Measurements from ENCODE around the gene MEMO1.
"Not testable (repeated sequence)": the region's sequence is repeated elsewhere in the genome, so short reads cannot be mapped to it uniquely, and the experiment has no call there.

Gene MEMO1

GRCh38 chr2:31907491-31907890, 103.3 kb downstream of the MEMO1 start:
- DNase-seq (ENCODE audit: low read depth): not testable (repeated sequence)

GRCh38 chr2:31903109-31903780, 107.6 kb downstream of the MEMO1 start:
- DNase-seq (ENCODE audit: low read depth): no peak

- DNase-seq (ENCODE audit: low read depth): no peak
Measured at GRCh38 chr2:31901900-31902299, 108.9 kb downstream of the MEMO1 start.

- DNase-seq (ENCODE audit: low read depth): not testable (repeated sequence)
Measured at GRCh38 chr2:31900156-31900555, 110.7 kb downstream of the MEMO1 start.

GRCh38 chr2:31898346-31898745, 112.5 kb downstream of the MEMO1 start:
- DNase-seq (ENCODE audit: low read depth): not testable (repeated sequence)

GRCh38 chr2:31897340-31897739, 113.5 kb downstream of the MEMO1 start:
- DNase-seq (ENCODE audit: low read depth): not testable (repeated sequence)

GRCh38 chr2:31896293-31896692, 114.5 kb downstream of the MEMO1 start:
- no peak for DNase-seq (ENCODE audit: low read depth)

GRCh38 chr2:31894656-31895055, 116.2 kb downstream of the MEMO1 start:
- no peak for DNase-seq (ENCODE audit: low read depth)

GRCh38 chr2:31893094-31893493, 117.7 kb downstream of the MEMO1 start:
- DNase-seq (ENCODE audit: low read depth): no peak

GRCh38 chr2:31889044-31889443, 121.8 kb downstream of the MEMO1 start:
- no peak for DNase-seq (ENCODE audit: low read depth)

GRCh38 chr2:31888550-31888949, 122.3 kb downstream of the MEMO1 start:
- DNase-seq (ENCODE audit: low read depth): no peak

GRCh38 chr2:31886700-31887099, 124.1 kb downstream of the MEMO1 start:
- DNase-seq (ENCODE audit: low read depth): no peak

- peak; percentile 76 for DNase-seq (ENCODE audit: low read depth)
Measured at GRCh38 chr2:31877008-31877407, 133.8 kb downstream of the MEMO1 start.

- no peak for DNase-seq (ENCODE audit: low read depth)
Measured at GRCh38 chr2:31874071-31874470, 136.7 kb downstream of the MEMO1 start.

- no peak for DNase-seq (ENCODE audit: low read depth)
Measured at GRCh38 chr2:31865215-31865614, 145.6 kb downstream of the MEMO1 start.

GRCh38 chr2:31863867-31864266, 146.9 kb downstream of the MEMO1 start:
- no peak for DNase-seq (ENCODE audit: low read depth)

GRCh38 chr2:31863015-31863656, 147.7 kb downstream of the MEMO1 start:
- not testable (repeated sequence) for DNase-seq (ENCODE audit: low read depth)

GRCh38 chr2:31859959-31860358, 150.8 kb downstream of the MEMO1 start:
- DNase-seq (ENCODE audit: low read depth): peak; percentile 58

- no peak for DNase-seq (ENCODE audit: low read depth)
Measured at GRCh38 chr2:31853521-31853920, 157.3 kb downstream of the MEMO1 start.

GRCh38 chr2:31842150-31842549, 168.7 kb downstream of the MEMO1 start:
- DNase-seq (ENCODE audit: low read depth): not testable (repeated sequence)

- DNase-seq (ENCODE audit: low read depth): no peak
Measured at GRCh38 chr2:31835450-31835849, 175.4 kb downstream of the MEMO1 start.

- DNase-seq (ENCODE audit: low read depth): no peak
Measured at GRCh38 chr2:31832363-31832762, 178.4 kb downstream of the MEMO1 start.

GRCh38 chr2:31831585-31831984, 179.2 kb downstream of the MEMO1 start:
- DNase-seq (ENCODE audit: low read depth): no peak

GRCh38 chr2:31828891-31829290, 181.9 kb downstream of the MEMO1 start:
- DNase-seq (ENCODE audit: low read depth): peak; percentile 36
